B cell (primary cell): ENCODE data around the gene UBE2G2. TPM values are rescaled to one million over a fixed set of nuclear protein-coding genes. Genes with fewer than 3 reads are reported as not detected.

Experiments used
- ATAC-seq: fragments of 200-7000 bp; cut with Tn5 transposase; one replicate; pipeline ENCODE4 v1.10.0; 2021; ENCODE audit warnings: low read depth, mild to moderate bottlenecking, moderate number of reproducible peaks, moderate library complexity
- CTCF ChIA-PET: fragments of 350-600 bp; sonication (Branson Sonifier 250); formaldehyde crosslinking; loops from one replicate; lab custom pipeline; 2021; ENCODE audit warnings: antibody characterized with exemption, inconsistent platforms; lab: Charles Lee
- POLR2A ChIA-PET: fragments of 350-600 bp; sonication (Branson Sonifier 250); formaldehyde crosslinking; loops from one replicate; lab custom pipeline; 2021; ENCODE audit warnings: antibody characterized with exemption; lab: Charles Lee
- DNase-seq: peaks from one replicate; pipeline ENCODE4 v3.0.0; 2013
- H2AFZ ChIP-seq: 2 replicates; pipeline ENCODE4 v1.6.1; 2012; ENCODE audit warnings: mild to moderate bottlenecking, low read depth, low read length; ENCODE audit not compliant: insufficient read depth, poor library complexity, severe bottlenecking
- H3K27ac ChIP-seq, 2 donors: 1 replicate in 1 of 2; 2 replicates in 1 of 2; pipeline ENCODE4 v1.5.1; 2012 to 2013; ENCODE audit warnings: low read length in 2 of 2, mild to moderate bottlenecking in 2 of 2, moderate library complexity in 1 of 2
- H3K27me3 ChIP-seq, 4 experiments: fragments of 200-600 bp in 1 of 4; sonication (generic) in 1 of 4; replicated peaks in 1 of 4; 1 replicate in 2 of 4; 2 replicates in 2 of 4; pipeline versions ENCODE4 v1.6.1 to v1.7.0; 2013 to 2016; ENCODE audit warnings: low read length in 3 of 4, mild to moderate bottlenecking in 2 of 4, mixed read lengths in 1 of 4, moderate library complexity in 1 of 4; ENCODE audit not compliant: insufficient read depth in 4 of 4, control insufficient read depth in 3 of 4; ENCODE audit errors: control extremely low read depth in 1 of 4
- H3K36me3 ChIP-seq, 2 experiments: replicated peaks in 1 of 2; 1 replicate in 1 of 2; 2 replicates in 1 of 2; pipeline versions ENCODE4 v1.6.1 to v1.7.1; 2013; ENCODE audit warnings: low read length in 1 of 2; ENCODE audit not compliant: insufficient read depth in 2 of 2, control insufficient read depth in 1 of 2; ENCODE audit errors: control extremely low read depth in 1 of 2, extremely low read depth in 1 of 2
- H3K4me1 ChIP-seq, 2 donors: fragments of 200-600 bp in 1 of 2; sonication (generic) in 1 of 2; 1 replicate in 1 of 2; 2 replicates in 1 of 2; pipeline versions ENCODE4 v1.5.1 to v1.6.1; 2013 to 2017; ENCODE audit warnings: low read length in 2 of 2; ENCODE audit not compliant: control insufficient read depth in 2 of 2, insufficient read depth in 2 of 2
- H3K4me2 ChIP-seq: replicated peaks from 2 replicates; pipeline ENCODE3; 2012; ENCODE audit warnings: mild to moderate bottlenecking, low read depth, low read length; ENCODE audit not compliant: poor library complexity, severe bottlenecking
- H3K4me3 ChIP-seq, 5 experiments: fragments of 200-600 bp in 1 of 5; sonication (generic) in 1 of 5; 1 replicate in 3 of 5; 2 replicates in 2 of 5; pipeline versions ENCODE4 v1.5.1 to v1.7.0; 2011 to 2016; ENCODE audit warnings: low read length in 4 of 5, mild to moderate bottlenecking in 4 of 5, low read depth in 2 of 5, control low read depth in 1 of 5, moderate library complexity in 1 of 5; ENCODE audit not compliant: insufficient read depth in 1 of 5; ENCODE audit errors: control extremely low read depth in 1 of 5, extremely low read depth in 1 of 5
- H3K79me2 ChIP-seq: fragments of 200-600 bp; sonication (generic); one replicate; pipeline ENCODE4 v1.6.0; 2016; ENCODE audit warnings: low read length; ENCODE audit not compliant: control insufficient read depth, insufficient read depth
- H3K9ac ChIP-seq: fragments of 200-600 bp; sonication (generic); 2 replicates; pipeline ENCODE4 v1.6.1; 2017; ENCODE audit warnings: mild to moderate bottlenecking, low read length, moderate library complexity
- H3K9me3 ChIP-seq, 3 donors: one replicate each; pipeline versions ENCODE4 v1.6.1 to v1.7.1; 2013; ENCODE audit warnings: low read length in 2 of 3; ENCODE audit not compliant: control insufficient read depth in 2 of 3, insufficient read depth in 1 of 3; ENCODE audit errors: control extremely low read depth in 1 of 3
- H4K20me1 ChIP-seq: 2 replicates; pipeline ENCODE4 v1.6.0; 2012; ENCODE audit warnings: mild to moderate bottlenecking, low read length; ENCODE audit not compliant: insufficient read depth, control insufficient read depth, poor library complexity, severe bottlenecking
- H3K27ac Mint-ChIP-seq: one replicate; pipeline ENCODE4 v1.8.0; 2021; ENCODE audit warnings: mixed read lengths
- H3K27me3 Mint-ChIP-seq: one replicate; pipeline ENCODE4 v1.8.0; 2021; ENCODE audit warnings: mixed read lengths
- H3K4me1 Mint-ChIP-seq: one replicate; pipeline ENCODE4 v1.8.0; 2021; ENCODE audit warnings: mixed read lengths
- H3K4me3 Mint-ChIP-seq: one replicate; pipeline ENCODE4 v1.8.0; 2021; ENCODE audit warnings: mixed read lengths
- H3K9me3 Mint-ChIP-seq: one replicate; pipeline ENCODE4 v1.8.0; 2022; ENCODE audit warnings: mixed read lengths; ENCODE audit not compliant: insufficient read depth
- EZH2 ChIP-seq: IDR thresholded peaks from 2 replicates; pipeline ENCODE4 v1.6.1; 2012; ENCODE audit warnings: borderline replicate concordance, low read depth, mild to moderate bottlenecking, moderate library complexity, low read length; ENCODE audit not compliant: insufficient read depth, poor library complexity, severe bottlenecking
- WGBS: methylation state at CpG from one replicate; pipeline ENCODE4 v1.1.5; 2013; ENCODE audit warnings: missing lambda C conversion rate; ENCODE audit not compliant: insufficient coverage; 5-methylcytosine and 5-hydroxymethylcytosine counted together
- intact Hi-C: fragments of 100-400 bp; cut with micrococcal nuclease; formaldehyde crosslinking; loops from one replicate; pipeline ENCODE4 v1.10.0; 2022
- polyA plus RNA-seq: library from polyadenylated mRNA; depleted of rRNA; stranded (reverse); fragments of >200 nt; gene quantifications from 2 replicates; pipeline ENCODE4 v1.2.3, GENCODE V29; 2012
- total RNA-seq, 2 donors: library from RNA; stranded (reverse); fragments of 120-200 nt in 1 of 2; gene quantifications; 1 replicate in 1 of 2; 2 replicates in 1 of 2; pipeline versions ENCODE4 v1.2.3 to v1.2.4, GENCODE V29; 2013 to 2022
- TF ChIP-seq, protein P1 (sequence below): fragments of 200-600 bp; IDR thresholded peaks from one replicate; pipeline ENCODE4 v1.8.0; 2022; ENCODE audit warnings: antibody characterized with exemption, mild to moderate bottlenecking

Gene UBE2G2
- total and polyA plus RNA-seq, 2 donors (not counting 1 experiment from before 2014, with no cell fraction given) = 96.4 to 109 TPM

DNA sequence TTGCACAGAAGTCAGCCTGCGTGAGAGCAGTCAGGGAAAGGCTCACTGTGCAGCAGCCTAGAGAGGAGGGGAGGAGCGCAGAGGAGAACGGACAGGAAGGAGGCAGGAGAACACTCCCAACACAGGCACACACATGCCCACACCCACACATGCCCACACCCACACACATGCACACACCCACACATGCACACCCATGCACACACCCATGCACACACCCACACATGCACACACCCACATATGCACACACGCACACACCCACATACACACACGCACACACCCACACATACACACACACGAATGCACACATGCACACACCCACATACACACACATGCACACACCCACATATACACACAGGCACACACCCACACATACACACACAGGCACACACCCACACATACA is 9.2 kb upstream of the UBE2G2 start:
- Histone ChIP-seq H3K4me3 (no peak overlapping the region), H3K27me3 (no peaks in the 10 kb centered on the region), H3K4me1 (no peaks in the 10 kb centered on the region), H4K20me1 (peaks cover 55% of the 10 kb centered on the region), H3K4me2 (no peak overlapping the region), H3K9ac (no peak overlapping the region), H3K27ac (no peak overlapping the region), H3K79me2 (peaks cover 45% of the 10 kb centered on the region), H2AFZ (no peak overlapping the region), H3K36me3 (peaks cover 1 to 31% of the 10 kb centered on the region in 2 experiments), H3K9me3 (no peaks in the 10 kb centered on the region)
- DNase-seq (no peak), ATAC-seq (no peak)
- H3K4me3 Mint-ChIP-seq = no peak overlapping the region
- H3K27me3 Mint-ChIP-seq = no peaks in the 10 kb centered on the region
- H3K9me3 Mint-ChIP-seq = no peaks in the 10 kb centered on the region
- TF ChIP-seq, protein P1, sequence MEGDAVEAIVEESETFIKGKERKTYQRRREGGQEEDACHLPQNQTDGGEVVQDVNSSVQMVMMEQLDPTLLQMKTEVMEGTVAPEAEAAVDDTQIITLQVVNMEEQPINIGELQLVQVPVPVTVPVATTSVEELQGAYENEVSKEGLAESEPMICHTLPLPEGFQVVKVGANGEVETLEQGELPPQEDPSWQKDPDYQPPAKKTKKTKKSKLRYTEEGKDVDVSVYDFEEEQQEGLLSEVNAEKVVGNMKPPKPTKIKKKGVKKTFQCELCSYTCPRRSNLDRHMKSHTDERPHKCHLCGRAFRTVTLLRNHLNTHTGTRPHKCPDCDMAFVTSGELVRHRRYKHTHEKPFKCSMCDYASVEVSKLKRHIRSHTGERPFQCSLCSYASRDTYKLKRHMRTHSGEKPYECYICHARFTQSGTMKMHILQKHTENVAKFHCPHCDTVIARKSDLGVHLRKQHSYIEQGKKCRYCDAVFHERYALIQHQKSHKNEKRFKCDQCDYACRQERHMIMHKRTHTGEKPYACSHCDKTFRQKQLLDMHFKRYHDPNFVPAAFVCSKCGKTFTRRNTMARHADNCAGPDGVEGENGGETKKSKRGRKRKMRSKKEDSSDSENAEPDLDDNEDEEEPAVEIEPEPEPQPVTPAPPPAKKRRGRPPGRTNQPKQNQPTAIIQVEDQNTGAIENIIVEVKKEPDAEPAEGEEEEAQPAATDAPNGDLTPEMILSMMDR = no peak
- H3K4me1 Mint-ChIP-seq = peaks cover 6% of the 10 kb centered on the region
- ChIA-PET CTCF (no interaction called here), POLR2A (no interaction called here)
- WGBS = 92% methylated on average over 4 of the region's 6 CpGs
- intact Hi-C loops = loop anchor here (10.0 kb wide), 2 partner anchors 264 to 1836 kb away; partner anchors contain the start of genes ADARB1 and PKNOX1
- peak overlapping the region; percentile 34 for H3K27ac Mint-ChIP-seq

GRCh38 chr21:44805859-44806258 is 4.2 kb upstream of the UBE2G2 start:
- Histone ChIP-seq H3K36me3 (peaks cover 1 to 36% of the 10 kb centered on the region in 2 experiments), H3K4me3 (no peak overlapping the region), H4K20me1 (peaks cover 12% of the 10 kb centered on the region), H3K27me3 (no peaks in the 10 kb centered on the region), H3K79me2 (peaks cover 27% of the 10 kb centered on the region), H3K27ac (no peak overlapping the region), H3K9me3 (no peaks in the 10 kb centered on the region), H3K4me2 (no peak overlapping the region), H3K4me1 (peaks cover 7 to 11% of the 10 kb centered on the region in 2 donors), H3K9ac (no peak overlapping the region), H2AFZ (no peak overlapping the region)
- no peak overlapping the region for H3K4me3 Mint-ChIP-seq
- no peak overlapping the region for H3K27ac Mint-ChIP-seq
- DNase-seq = no peak
- TF ChIP-seq, protein P1 = no peak
- TF ChIP-seq EZH2 = no peak
- H3K27me3 Mint-ChIP-seq = no peaks in the 10 kb centered on the region
- ChIA-PET POLR2A (no interaction called here), CTCF (interaction anchor here (1.8 to 3.2 kb wide), 2 partner anchors 9 to 13 kb away, joined by 4 to 12 read pairs; no protein-coding TSS in a partner anchor)
- intact Hi-C loops = no loop called here
- ATAC-seq = no peak
- 100% methylated on average over 2 of the region's 4 CpGs for WGBS
- H3K9me3 Mint-ChIP-seq = no peaks in the 10 kb centered on the region
- peaks cover 14% of the 10 kb centered on the region for H3K4me1 Mint-ChIP-seq
